HepG2 (cell line): ENCODE results near the gene ERICH6. TPM values are rescaled to one million over a fixed set of nuclear protein-coding genes. Genes with fewer than 3 reads are reported as not detected.

Experiments
- ATAC-seq: fragments of 200-7000 bp; cut with Tn5 transposase; 3 replicates; pipeline ENCODE4 v1.9.1; 2020; ENCODE audit warnings: mild to moderate bottlenecking, moderate library complexity
- BruUV-seq: library from RNA; stranded (reverse); fragments of 400-500 nt; replicated peaks from 2 replicates; lab custom pipeline; 2021; lab: Mats Ljungman, UMichigan
- CTCF ChIA-PET: fragments of 300-600 bp; formaldehyde crosslinking; extraction: SDS; loops from one replicate; lab custom pipeline; 2021; ENCODE audit warnings: low total read pairs, inconsistent platforms, low intra/inter-chr PET ratio; lab: Yijun Ruan, JAX
- POLR2A ChIA-PET: fragments of 350-600 bp; sonication (Branson Sonifier 250); formaldehyde crosslinking; loops from one replicate; lab custom pipeline; 2020; ENCODE audit warnings: antibody characterized with exemption, inconsistent platforms; lab: Yijun Ruan, JAX
- DNase-seq: peaks from one replicate; pipeline ENCODE4 v3.0.0-alpha.2; 2015; ENCODE audit warnings: low spot score
- FAIRE-seq: peaks from 3 replicates; lab custom pipeline; 2011; peaks lifted over from hg19 to GRCh38; lab: Jason Lieb, UNC
- H2AFZ ChIP-seq: one replicate; pipeline ENCODE4 v1.6.1; 2011; ENCODE audit warnings: low read length, inconsistent platforms
- H3K27ac ChIP-seq: fragments of 300-600 bp; 3 replicates; pipeline ENCODE4 v1.8.0; 2011; ENCODE audit warnings: mixed run types, mild to moderate bottlenecking, mixed read lengths, low read length, inconsistent platforms; ENCODE audit not compliant: insufficient read depth; ENCODE audit errors: extremely low read length
- H3K27me3 ChIP-seq, 2 experiments: fragments of 200-600 bp in 1 of 2; 2 replicates in 1 of 2; 3 replicates in 1 of 2; pipeline versions ENCODE4 v1.6.0 to v1.8.0; 2011; ENCODE audit warnings: low read length in 2 of 2, mild to moderate bottlenecking in 2 of 2, moderate library complexity in 2 of 2, inconsistent platforms in 1 of 2; ENCODE audit not compliant: insufficient read depth in 2 of 2, control insufficient read depth in 1 of 2
- H3K36me3 ChIP-seq, 2 experiments: fragments of 200-600 bp in 1 of 2; replicated peaks in 1 of 2; 2 replicates in 1 of 2; 3 replicates in 1 of 2; pipeline versions ENCODE4 v1.5.1 to v1.8.0; 2011; ENCODE audit warnings: low read length in 2 of 2, inconsistent platforms in 1 of 2; ENCODE audit not compliant: insufficient read depth in 2 of 2, control insufficient read depth in 1 of 2
- H3K4me1 ChIP-seq: 2 replicates; pipeline ENCODE4 v1.5.1; 2012; ENCODE audit warnings: low read length, inconsistent platforms; ENCODE audit not compliant: insufficient read depth
- H3K4me2 ChIP-seq: 2 replicates; pipeline ENCODE4 v1.6.0; 2011; ENCODE audit warnings: low read depth, low read length, inconsistent platforms
- H3K4me3 ChIP-seq, 3 experiments: fragments of 200-600 bp in 1 of 3; sonication (generic), shearing (Covaris generic) in 1 of 3; replicated peaks in 1 of 3; 2 replicates each; pipeline ENCODE4 v1.5.1; 2011 to 2016; ENCODE audit warnings: low read length in 3 of 3, inconsistent platforms in 2 of 3, low read depth in 2 of 3, mild to moderate bottlenecking in 2 of 3, control low read depth in 1 of 3, mixed read lengths in 1 of 3; ENCODE audit not compliant: insufficient read depth in 1 of 3
- H3K79me2 ChIP-seq: one replicate; pipeline ENCODE4 v1.6.1; 2011; ENCODE audit warnings: low read length, inconsistent platforms; ENCODE audit not compliant: insufficient read depth
- H3K9ac ChIP-seq: 2 replicates; pipeline ENCODE4 v1.6.0; 2011; ENCODE audit warnings: mild to moderate bottlenecking, low read depth, low read length, inconsistent platforms; ENCODE audit not compliant: insufficient read depth
- H3K9me3 ChIP-seq: 2 replicates; pipeline ENCODE4 v1.5.1; 2012; ENCODE audit warnings: mild to moderate bottlenecking, low read length
- H4K20me1 ChIP-seq: 2 replicates; pipeline ENCODE4 v1.6.0; 2011; ENCODE audit warnings: inconsistent platforms, mild to moderate bottlenecking, low read length, moderate library complexity; ENCODE audit not compliant: insufficient read depth
- ARHGAP35 ChIP-seq: sonication (generic); formaldehyde crosslinking; IDR thresholded peaks from 2 replicates; pipeline ENCODE4 v1.9.0; 2022; ENCODE audit warnings: mild to moderate bottlenecking, inconsistent platforms, moderate library complexity, missing genetic modification reagents, borderline replicate concordance
- ELF3 ChIP-seq: IDR thresholded peaks from 2 replicates; pipeline ENCODE4 v1.6.1; 2016; ENCODE audit warnings: missing genetic modification reagents, missing compliant biosample characterization
- FOXK2 ChIP-seq: fragments of 450-650 bp; IDR thresholded peaks from 2 replicates; pipeline ENCODE4 v1.6.1; 2016
- NAIF1 ChIP-seq: sonication (generic); formaldehyde crosslinking; IDR thresholded peaks from 2 replicates; pipeline ENCODE4 v1.5.0; 2020; ENCODE audit warnings: mild to moderate bottlenecking, missing genetic modification reagents, borderline replicate concordance
- PCBP1 ChIP-seq: fragments of 200-400 bp; formaldehyde crosslinking; IDR thresholded peaks from 2 replicates; pipeline ENCODE4 v1.6.1; 2017; ENCODE audit warnings: mild to moderate bottlenecking, low read depth, low read length, borderline replicate concordance
- RFXAP ChIP-seq: sonication (generic); formaldehyde crosslinking; IDR thresholded peaks from 2 replicates; pipeline ENCODE4 v1.4.0; 2020; ENCODE audit warnings: missing genetic modification reagents, borderline replicate concordance
- SMC3 ChIP-seq: IDR thresholded peaks from 2 replicates; pipeline ENCODE4 v1.6.1; 2011; ENCODE audit warnings: low read length, improper control_type of control experiment
- SPEN ChIP-seq: sonication (generic); formaldehyde crosslinking; IDR thresholded peaks from 2 replicates; pipeline ENCODE4 v1.5.1; 2020; ENCODE audit warnings: low read depth, mild to moderate bottlenecking, missing genetic modification reagents
- ZFAT ChIP-seq: sonication (generic); formaldehyde crosslinking; conservative IDR thresholded peaks from 2 replicates; pipeline ENCODE4 v1.8.1; 2023; ENCODE audit warnings: missing genetic modification reagents, inconsistent platforms
- ZNF264 ChIP-seq: sonication (generic); formaldehyde crosslinking; IDR thresholded peaks from 2 replicates; pipeline ENCODE4 v1.4.0; 2020; ENCODE audit warnings: missing genetic modification reagents
- ZNF747 ChIP-seq: sonication (generic); formaldehyde crosslinking; IDR thresholded peaks from 2 replicates; pipeline ENCODE4 v1.8.1; 2023; ENCODE audit warnings: missing genetic modification reagents, mild to moderate bottlenecking, borderline replicate concordance
- ZNF777 ChIP-seq: sonication (generic); formaldehyde crosslinking; IDR thresholded peaks from 2 replicates; pipeline ENCODE4 v1.4.0; 2020; ENCODE audit warnings: missing genetic modification reagents
- WGBS: methylation state at CpG from one replicate; pipeline ENCODE4 v1.1.6; 2017; ENCODE audit warnings: low lambda C conversion rate; 5-methylcytosine and 5-hydroxymethylcytosine counted together
- in situ Hi-C: cut with HindIII; loops from 2 replicates; pipeline ENCODE4 v1.10.0; 2017; ENCODE audit warnings: low pct_unique_long_range_greater_than_20kb; ENCODE audit not compliant: extremely low pct_ligation_motif_present
- intact Hi-C: fragments of 100-400 bp; cut with micrococcal nuclease; formaldehyde crosslinking; loops from one replicate; pipeline ENCODE4 v1.10.0; 2022; ENCODE audit not compliant: unreplicated experiment
- polyA plus RNA-seq, 8 experiments: library from polyadenylated mRNA; depleted of rRNA in 3 of 8; stranded (reverse) in 7 of 8; unstranded in 1 of 8; fragments of >200 nt; fragmentation: Illumina TruSeq in 4 of 8; extraction: Trizol in 4 of 8; gene quantifications; 2 replicates each; pipeline versions ENCODE4 v1.2.1 to v1.2.3, GENCODE V29; 2011 to 2016; ENCODE audit warnings: low read depth in 4 of 8, missing spikeins in 1 of 8, mixed read lengths in 1 of 8; ENCODE audit not compliant: insufficient read depth in 1 of 8
- total RNA-seq, 5 experiments: library from RNA; depleted of rRNA; stranded (reverse); fragments of >200 nt; fragmentation: Illumina TruSeq; extraction: Trizol; gene quantifications; 2 replicates each; pipeline ENCODE4 v1.2.3, GENCODE V29; 2016; ENCODE audit warnings: low read depth in 1 of 5
- TF ChIP-seq, protein P1 (sequence below): sonication (generic); formaldehyde crosslinking; IDR thresholded peaks from 2 replicates; pipeline ENCODE4 v1.8.0; 2022; ENCODE audit warnings: mild to moderate bottlenecking, missing genetic modification reagents, borderline replicate concordance
- TF ChIP-seq, protein P2 (sequence below): sonication (generic); formaldehyde crosslinking; IDR thresholded peaks from 2 replicates; pipeline ENCODE4 v1.4.0; 2020; ENCODE audit warnings: missing genetic modification reagents, borderline replicate concordance
- TF ChIP-seq, protein P3 (sequence below): sonication (generic); formaldehyde crosslinking; conservative IDR thresholded peaks from 2 replicates; pipeline ENCODE4 v1.4.0; 2020; ENCODE audit warnings: mild to moderate bottlenecking, missing genetic modification reagents, moderate library complexity
- TF ChIP-seq, protein P4 (sequence below): sonication (generic); formaldehyde crosslinking; IDR thresholded peaks from 2 replicates; pipeline ENCODE4 v1.5.0; 2020; ENCODE audit warnings: missing genetic modification reagents

Gene ERICH6
- total and polyA plus RNA-seq, 2 of the 13 experiments (the other 11 are each of a cell fraction or from before 2014, with no cell fraction given): 0.03 TPM; not detected in 1

DNA sequence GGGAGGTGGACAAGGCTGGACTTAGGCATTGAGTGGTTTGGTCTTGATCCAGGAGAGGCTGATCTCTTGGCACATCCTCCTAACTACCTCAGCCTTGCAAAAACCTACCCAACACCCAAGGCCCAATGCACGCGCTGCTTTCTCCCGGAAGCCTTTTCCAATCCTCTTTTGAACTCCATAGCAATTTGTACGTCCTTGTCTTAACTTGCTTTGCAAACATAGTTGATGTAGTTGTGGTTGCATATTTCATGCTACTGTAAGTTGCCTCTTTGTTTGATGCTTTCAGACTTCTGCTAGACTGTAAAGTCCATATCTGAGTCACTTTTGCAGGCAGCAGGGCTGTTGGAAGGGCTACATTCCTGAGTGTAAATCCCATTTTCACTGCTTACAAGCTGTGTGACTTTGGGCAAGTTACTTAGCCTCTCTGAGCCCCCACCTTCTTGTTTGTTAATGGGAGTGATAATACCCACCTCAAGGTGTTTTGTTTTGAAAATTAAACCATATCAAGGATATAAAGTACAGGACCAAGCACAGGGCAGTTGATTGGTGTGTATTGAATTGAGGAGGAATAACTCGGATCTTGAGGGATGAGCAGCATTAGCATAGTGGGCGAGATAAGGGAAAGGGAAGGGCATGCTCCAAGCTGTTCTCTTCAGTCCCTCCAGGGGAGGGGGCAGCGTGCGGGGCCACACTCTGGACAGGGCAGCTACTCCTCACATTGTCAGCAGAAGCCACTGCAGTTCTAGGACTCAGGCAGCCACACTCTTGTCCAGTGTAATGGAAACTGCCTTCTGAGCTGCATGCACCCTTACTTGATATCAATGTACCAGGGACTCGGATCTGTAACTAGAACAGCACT is 30.4 kb upstream of the ERICH6 start:
- peak; percentile 92 for DNase-seq
- no peaks in the 10 kb centered on the region for H3K27me3 ChIP-seq
- no peaks in the 10 kb centered on the region for H4K20me1 ChIP-seq
- in situ Hi-C loops: no loop called here
- POLR2A ChIA-PET: interaction anchor here (1.1 to 6.9 kb wide), 4 partner anchors 13 to 131 kb away, joined by 3 to 265 read pairs (median 5); partner anchors contain the start of genes SELENOT and SIAH2
- H3K27ac ChIP-seq: peak overlapping the region; percentile 79
- CTCF ChIA-PET: no interaction called here
- no peaks in the 10 kb centered on the region for H3K79me2 ChIP-seq
- FAIRE-seq: peak; percentile 89
- H3K9me3 ChIP-seq: no peaks in the 10 kb centered on the region
- BruUV-seq: no TSS peak
- peak overlapping the region; percentile 60 for H3K4me2 ChIP-seq
- peaks cover 72% of the 10 kb centered on the region for H3K4me1 ChIP-seq
- intact Hi-C loops: loop anchor here (10.0 kb wide), 1 partner anchor 329 kb away; the partner anchor contains the start of gene TSC22D2
- no peaks in the 10 kb centered on the region for H3K36me3 ChIP-seq
- peak overlapping the region; percentile 50 for H3K9ac ChIP-seq
- H2AFZ ChIP-seq: no peak overlapping the region
- H3K4me3 ChIP-seq: peak overlapping the region in 1 of 3 experiments; percentile 31; a peak in 1 of 6 replicates
- 49% methylated on average over 8 of the region's 9 CpGs for WGBS
- ATAC-seq: peak; percentile 59
- TF ChIP-seq ELF3: peak; percentile 79
- TF ChIP-seq ZFAT (CRISPR knock-in tag): no peak
- TF ChIP-seq, protein P1, sequence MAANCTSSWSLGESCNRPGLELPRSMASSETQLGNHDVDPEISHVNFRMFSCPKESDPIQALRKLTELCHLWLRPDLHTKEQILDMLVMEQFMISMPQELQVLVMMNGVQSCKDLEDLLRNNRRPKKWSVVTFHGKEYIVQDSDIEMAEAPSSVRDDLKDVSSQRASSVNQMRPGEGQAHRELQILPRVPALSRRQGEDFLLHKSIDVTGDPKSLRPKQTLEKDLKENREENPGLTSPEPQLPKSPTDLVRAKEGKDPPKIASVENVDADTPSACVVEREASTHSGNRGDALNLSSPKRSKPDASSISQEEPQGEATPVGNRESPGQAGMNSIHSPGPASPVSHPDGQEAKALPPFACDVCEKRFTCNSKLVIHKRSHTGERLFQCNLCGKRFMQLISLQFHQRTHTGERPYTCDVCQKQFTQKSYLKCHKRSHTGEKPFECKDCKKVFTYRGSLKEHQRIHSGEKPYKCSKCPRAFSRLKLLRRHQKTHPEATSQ (CRISPR knock-in tag): no peak
- TF ChIP-seq ZNF264: no peak
- TF ChIP-seq, protein P2, sequence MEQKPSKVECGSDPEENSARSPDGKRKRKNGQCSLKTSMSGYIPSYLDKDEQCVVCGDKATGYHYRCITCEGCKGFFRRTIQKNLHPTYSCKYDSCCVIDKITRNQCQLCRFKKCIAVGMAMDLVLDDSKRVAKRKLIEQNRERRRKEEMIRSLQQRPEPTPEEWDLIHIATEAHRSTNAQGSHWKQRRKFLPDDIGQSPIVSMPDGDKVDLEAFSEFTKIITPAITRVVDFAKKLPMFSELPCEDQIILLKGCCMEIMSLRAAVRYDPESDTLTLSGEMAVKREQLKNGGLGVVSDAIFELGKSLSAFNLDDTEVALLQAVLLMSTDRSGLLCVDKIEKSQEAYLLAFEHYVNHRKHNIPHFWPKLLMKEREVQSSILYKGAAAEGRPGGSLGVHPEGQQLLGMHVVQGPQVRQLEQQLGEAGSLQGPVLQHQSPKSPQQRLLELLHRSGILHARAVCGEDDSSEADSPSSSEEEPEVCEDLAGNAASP: peak; percentile 50; the same call in 1 of the 2 replicates
- TF ChIP-seq, protein P3, sequence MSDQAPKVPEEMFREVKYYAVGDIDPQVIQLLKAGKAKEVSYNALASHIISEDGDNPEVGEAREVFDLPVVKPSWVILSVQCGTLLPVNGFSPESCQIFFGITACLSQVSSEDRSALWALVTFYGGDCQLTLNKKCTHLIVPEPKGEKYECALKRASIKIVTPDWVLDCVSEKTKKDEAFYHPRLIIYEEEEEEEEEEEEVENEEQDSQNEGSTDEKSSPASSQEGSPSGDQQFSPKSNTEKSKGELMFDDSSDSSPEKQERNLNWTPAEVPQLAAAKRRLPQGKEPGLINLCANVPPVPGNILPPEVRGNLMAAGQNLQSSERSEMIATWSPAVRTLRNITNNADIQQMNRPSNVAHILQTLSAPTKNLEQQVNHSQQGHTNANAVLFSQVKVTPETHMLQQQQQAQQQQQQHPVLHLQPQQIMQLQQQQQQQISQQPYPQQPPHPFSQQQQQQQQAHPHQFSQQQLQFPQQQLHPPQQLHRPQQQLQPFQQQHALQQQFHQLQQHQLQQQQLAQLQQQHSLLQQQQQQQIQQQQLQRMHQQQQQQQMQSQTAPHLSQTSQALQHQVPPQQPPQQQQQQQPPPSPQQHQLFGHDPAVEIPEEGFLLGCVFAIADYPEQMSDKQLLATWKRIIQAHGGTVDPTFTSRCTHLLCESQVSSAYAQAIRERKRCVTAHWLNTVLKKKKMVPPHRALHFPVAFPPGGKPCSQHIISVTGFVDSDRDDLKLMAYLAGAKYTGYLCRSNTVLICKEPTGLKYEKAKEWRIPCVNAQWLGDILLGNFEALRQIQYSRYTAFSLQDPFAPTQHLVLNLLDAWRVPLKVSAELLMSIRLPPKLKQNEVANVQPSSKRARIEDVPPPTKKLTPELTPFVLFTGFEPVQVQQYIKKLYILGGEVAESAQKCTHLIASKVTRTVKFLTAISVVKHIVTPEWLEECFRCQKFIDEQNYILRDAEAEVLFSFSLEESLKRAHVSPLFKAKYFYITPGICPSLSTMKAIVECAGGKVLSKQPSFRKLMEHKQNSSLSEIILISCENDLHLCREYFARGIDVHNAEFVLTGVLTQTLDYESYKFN (CRISPR knock-in tag): peak; percentile 69
- no peak; the same call in 1 of the 2 replicates for TF ChIP-seq SPEN (CRISPR knock-in tag)
- no peak for TF ChIP-seq ZNF777
- TF ChIP-seq, protein P4, sequence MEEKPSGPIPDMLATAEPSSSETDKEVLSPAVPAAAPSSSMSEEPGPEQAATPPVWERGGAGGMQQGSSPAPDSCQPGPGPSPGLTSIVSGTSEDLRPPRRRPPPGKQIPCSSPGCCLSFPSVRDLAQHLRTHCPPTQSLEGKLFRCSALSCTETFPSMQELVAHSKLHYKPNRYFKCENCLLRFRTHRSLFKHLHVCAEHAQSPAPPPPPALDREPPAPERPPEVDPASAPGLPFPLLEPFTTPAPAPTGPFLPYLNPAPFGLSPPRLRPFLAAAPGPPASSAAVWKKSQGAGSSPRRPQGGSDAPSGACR (CRISPR knock-in tag): no peak
- TF ChIP-seq RFXAP: 0 out of 2 replicates have a peak, but pooled peaks have one; percentile 26
- no peak for TF ChIP-seq NAIF1 (CRISPR knock-in tag)
- TF ChIP-seq FOXK2: peak; percentile 36; the same call in 1 of the 2 replicates
- no peak for TF ChIP-seq ARHGAP35 (CRISPR knock-in tag)
- TF ChIP-seq ZNF747 (CRISPR knock-in tag): no peak
- no peak for TF ChIP-seq PCBP1
- 0 out of 2 replicates have a peak, but pooled peaks have one; percentile 5 for TF ChIP-seq SMC3
